Cardiac septum (tissue), 1 donor: ENCODE results near the gene PROK2. TPM values are rescaled to one million over a fixed set of nuclear protein-coding genes. Genes with fewer than 3 reads are reported as not detected.

Experiments
- DNase-seq: peaks from one replicate; pipeline ENCODE4 v3.0.0-alpha.2; 2020; ENCODE audit warnings: low spot score
- intact Hi-C: fragments of 100-400 bp; cut with DNase I; formaldehyde crosslinking; loops from one replicate; pipeline ENCODE4 v1.14.0; 2022
- total RNA-seq: library from RNA; stranded (reverse); fragmentation: NEBNext Ultra II Directional; extraction: Animal tissue kit (Norgen Biotek cat#: 25700); gene quantifications from one replicate; pipeline ENCODE4 v1.2.1, GENCODE V29; 2021
- donor health status: DM: no; HTN: no; CAD: no.

The PROK2 gene
- total RNA-seq, 1 donor from 2014 or later: 1.3 TPM

GRCh38 chr3:71789922-71790321 lies 5.0 kb upstream of the PROK2 start:
- intact Hi-C loops: no loop called here
- no peak for DNase-seq

GRCh38 chr3:71787851-71788405 lies 3.0 kb upstream of the PROK2 start:
- no peak for DNase-seq
- intact Hi-C loops: no loop called here

GRCh38 chr3:71786551-71786950 lies 1.6 kb upstream of the PROK2 start:
- no peak for DNase-seq
- intact Hi-C loops: no loop called here

- intact Hi-C loops: no loop called here
- no peak for DNase-seq
Measured at GRCh38 chr3:71786217-71786549, 1.2 kb upstream of the PROK2 start.

GRCh38 chr3:71785532-71786216 lies 726 bp upstream of the PROK2 start:
- intact Hi-C loops: no loop called here

GRCh38 chr3:71784201-71784913 lies 591 bp downstream of the PROK2 start:
- intact Hi-C loops: no loop called here
- no peak for DNase-seq

More at GRCh38 chr3:71785532-71786216, 726 bp upstream of the PROK2 start:
- no peak for DNase-seq

- no peak for DNase-seq
- intact Hi-C loops: no loop called here
Measured at GRCh38 chr3:71783152-71783551, 1.8 kb downstream of the PROK2 start.

- intact Hi-C loops: no loop called here
- no peak for DNase-seq
Measured at GRCh38 chr3:71780430-71780829, 4.5 kb downstream of the PROK2 start.

GRCh38 chr3:71779674-71780377 lies 5.1 kb downstream of the PROK2 start:
- DNase-seq: no peak
- intact Hi-C loops: no loop called here

- no peak for DNase-seq
- intact Hi-C loops: no loop called here
Measured at GRCh38 chr3:71778353-71778752, 6.6 kb downstream of the PROK2 start.

- intact Hi-C loops: no loop called here
- DNase-seq: no peak
Measured at GRCh38 chr3:71776538-71776937, 8.4 kb downstream of the PROK2 start.

GRCh38 chr3:71771884-71772283 lies 13.1 kb downstream of the PROK2 start:
- DNase-seq: no peak

GRCh38 chr3:71771126-71771525 lies 13.8 kb downstream of the PROK2 start:
- intact Hi-C loops: no loop called here
- DNase-seq: no peak

More at GRCh38 chr3:71771884-71772283, 13.1 kb downstream of the PROK2 start:
- intact Hi-C loops: no loop called here

- intact Hi-C loops: no loop called here
- no peak for DNase-seq
Measured at GRCh38 chr3:71763426-71763825, 21.5 kb downstream of the PROK2 start.

- intact Hi-C loops: no loop called here
- DNase-seq: no peak
Measured at GRCh38 chr3:71760140-71760539, 24.8 kb downstream of the PROK2 start.

- no peak for DNase-seq
- intact Hi-C loops: no loop called here
Measured at GRCh38 chr3:71759401-71759800, 25.5 kb downstream of the PROK2 start.

GRCh38 chr3:71758091-71758490 lies 26.9 kb downstream of the PROK2 start:
- intact Hi-C loops: no loop called here
- no peak for DNase-seq

- no peak for DNase-seq
Measured at GRCh38 chr3:71754610-71755253, 30.2 kb downstream of the PROK2 start.

GRCh38 chr3:71753701-71754609 lies 31.0 kb downstream of the PROK2 start, which contains the start of gene GPR27:
TSS of gene GPR27 (plus strand) at chr3:71753855. CDS start at chr3:71754050, 195 bp downstream.
- intact Hi-C loops: no loop called here
- no peak for DNase-seq

More at GRCh38 chr3:71754610-71755253, 30.2 kb downstream of the PROK2 start:
- intact Hi-C loops: no loop called here
